GM18519 (cell line): Measurements from ENCODE around the gene ITGA3.

Source experiments
- ATAC-seq: cut with Tn5 transposase; IDR thresholded peaks from one replicate; pipeline ENCODE4 v1.9.1; 2021; ENCODE audit warnings: mild to moderate bottlenecking, moderate library complexity; ENCODE audit not compliant: unreplicated experiment, low FRiP score

Gene ITGA3

DNA sequence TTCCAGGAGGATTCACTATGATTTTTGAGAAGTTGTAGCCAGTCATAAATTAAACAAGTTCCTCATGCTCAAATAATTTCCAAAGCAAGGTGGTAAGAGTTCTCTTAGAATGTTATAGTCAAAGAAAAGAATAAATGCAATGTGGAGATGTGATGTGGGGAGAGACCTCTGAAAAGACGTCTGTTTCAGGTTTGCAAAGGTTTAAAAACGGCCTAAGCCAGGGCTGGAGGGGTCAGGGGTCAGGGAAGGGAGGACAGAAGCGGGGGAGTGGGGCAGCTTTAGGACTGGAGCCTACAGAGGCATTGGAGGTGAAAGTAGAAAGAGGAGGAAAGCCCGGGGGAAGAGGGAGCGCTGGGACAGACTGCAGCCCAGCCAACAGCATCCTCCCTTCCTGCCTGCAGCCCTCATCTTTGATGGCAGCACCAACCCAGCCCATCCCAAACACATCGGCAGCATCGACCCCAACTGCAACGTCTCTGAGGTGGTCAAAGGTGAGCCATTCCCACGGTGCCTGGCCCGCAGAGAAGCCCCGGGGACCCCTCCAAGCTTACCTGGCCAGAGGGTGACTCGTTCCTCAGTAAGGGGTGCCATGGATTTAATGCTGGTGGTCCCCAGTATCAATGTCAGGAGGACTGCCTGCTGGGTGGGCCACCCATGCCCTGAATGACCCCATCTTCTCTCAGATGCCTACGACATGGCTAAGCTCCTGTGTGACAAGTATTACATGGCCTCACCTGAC, 50.7 kb downstream of the ITGA3 start:
- ATAC-seq, result no peak

DNA sequence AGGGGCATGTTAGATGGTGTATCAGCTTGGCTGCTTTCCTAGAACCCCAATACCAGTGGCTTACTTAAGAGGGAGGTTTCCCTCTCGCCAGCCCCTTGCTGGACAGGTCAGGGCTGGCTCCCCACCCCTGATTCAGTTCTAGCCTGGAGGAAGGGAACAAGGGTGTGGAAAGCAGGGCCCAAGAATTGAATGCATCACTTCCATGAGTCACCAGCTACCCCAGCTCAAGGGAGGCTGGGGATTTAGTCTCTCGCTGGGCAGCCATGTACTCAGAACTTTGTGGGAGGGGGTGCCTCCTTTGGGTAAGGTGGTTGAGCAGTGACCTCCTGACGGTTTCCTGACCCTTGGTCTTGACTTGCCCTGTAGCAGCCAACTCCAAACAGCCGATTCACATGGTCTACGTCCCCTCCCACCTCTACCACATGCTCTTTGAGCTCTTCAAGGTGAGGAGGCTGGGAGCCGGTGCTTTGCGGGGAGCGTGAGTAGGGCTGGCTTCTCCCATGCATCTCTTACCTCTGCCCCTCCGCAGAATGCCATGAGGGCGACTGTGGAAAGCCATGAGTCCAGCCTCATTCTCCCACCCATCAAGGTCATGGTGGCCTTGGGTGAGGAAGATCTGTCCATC, 52.0 kb downstream of the ITGA3 start:
- ATAC-seq, result no peak

DNA sequence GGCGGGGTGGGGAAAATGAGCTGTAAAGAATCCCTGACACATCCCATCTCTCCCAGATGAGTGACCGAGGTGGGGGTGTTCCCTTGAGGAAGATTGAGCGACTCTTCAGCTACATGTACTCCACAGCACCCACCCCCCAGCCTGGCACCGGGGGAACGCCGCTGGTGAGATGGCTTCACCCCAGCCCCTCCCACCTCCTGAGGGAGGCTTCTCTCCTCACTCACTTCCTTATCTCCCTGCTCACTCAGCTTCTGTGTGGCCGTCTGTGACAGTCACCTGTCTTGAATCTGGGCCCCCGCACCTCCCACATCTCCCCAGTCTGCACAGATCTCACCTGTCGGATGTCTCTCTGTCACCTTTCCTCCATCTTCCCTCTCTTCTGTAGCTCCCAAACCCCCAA, 52.6 kb downstream of the ITGA3 start:
- no peak for ATAC-seq

DNA sequence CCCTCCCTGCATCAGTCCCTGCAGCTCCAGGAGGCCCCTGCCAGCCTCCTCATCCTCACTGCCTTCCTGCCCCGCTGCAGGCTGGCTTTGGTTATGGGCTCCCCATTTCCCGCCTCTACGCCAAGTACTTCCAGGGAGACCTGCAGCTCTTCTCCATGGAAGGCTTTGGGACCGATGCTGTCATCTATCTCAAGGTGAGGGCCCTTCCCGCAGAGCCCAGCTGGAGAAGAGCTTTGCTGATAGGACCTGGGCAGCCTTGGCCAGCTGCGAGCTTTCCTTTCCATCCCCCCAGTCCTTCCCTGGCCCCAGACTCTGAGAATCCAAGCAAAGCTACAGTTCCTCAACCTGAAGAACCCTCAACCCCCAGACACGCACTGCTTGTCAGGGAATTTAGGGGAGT, 53.3 kb downstream of the ITGA3 start:
- no peak for ATAC-seq

DNA sequence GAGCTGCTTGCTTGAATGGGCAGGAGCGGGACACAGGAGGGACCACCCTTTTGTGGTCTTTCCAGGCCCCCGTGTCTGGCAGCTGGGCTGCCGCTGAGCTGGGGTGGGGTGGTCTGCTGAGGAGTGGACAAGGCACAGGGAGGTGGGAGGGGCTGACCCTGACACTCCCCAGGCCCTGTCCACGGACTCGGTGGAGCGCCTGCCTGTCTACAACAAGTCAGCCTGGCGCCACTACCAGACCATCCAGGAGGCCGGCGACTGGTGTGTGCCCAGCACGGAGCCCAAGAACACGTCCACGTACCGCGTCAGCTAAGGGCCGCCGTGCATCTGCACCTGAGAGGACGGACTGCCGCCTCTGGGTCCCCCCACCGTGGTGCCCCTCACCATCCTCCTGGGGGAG, 53.9 kb downstream of the ITGA3 start:
- no peak for ATAC-seq

DNA sequence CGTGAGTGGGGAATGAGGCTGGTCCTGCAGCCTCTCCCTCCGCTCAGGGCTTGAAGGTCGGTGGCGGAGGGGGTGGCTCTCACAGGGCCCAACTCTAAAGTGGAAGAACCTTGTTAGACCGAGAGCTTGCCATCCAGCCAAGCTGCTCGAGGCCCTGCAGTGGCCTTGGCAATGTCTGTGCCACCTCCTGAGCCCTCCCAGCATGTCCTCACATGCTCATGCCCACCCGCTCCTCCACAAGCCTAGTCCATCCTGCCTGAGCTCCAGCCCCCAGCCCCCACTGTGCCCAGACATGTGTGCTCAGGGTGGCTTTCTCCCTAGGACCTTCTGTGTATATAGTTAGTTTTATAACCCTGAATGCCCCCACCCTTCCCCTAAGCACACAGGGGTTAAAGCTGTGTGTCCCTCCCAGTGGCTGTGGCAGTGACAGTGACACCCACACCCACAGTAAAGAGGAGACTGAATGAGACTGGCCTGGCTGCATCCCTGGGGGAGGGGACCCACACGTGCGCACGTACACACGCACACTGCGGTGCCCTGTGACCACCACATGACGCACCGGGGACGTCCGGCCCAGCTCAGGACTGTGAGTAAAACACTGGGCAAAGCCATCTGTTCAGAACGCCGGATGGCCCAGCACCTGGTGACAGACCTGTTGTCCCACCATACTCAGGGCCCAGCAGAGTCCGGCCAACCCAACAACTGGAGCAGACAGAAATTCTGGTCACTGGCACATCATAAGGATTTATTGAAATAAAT, 54.9 kb downstream of the ITGA3 start:
- ATAC-seq, result no peak

DNA sequence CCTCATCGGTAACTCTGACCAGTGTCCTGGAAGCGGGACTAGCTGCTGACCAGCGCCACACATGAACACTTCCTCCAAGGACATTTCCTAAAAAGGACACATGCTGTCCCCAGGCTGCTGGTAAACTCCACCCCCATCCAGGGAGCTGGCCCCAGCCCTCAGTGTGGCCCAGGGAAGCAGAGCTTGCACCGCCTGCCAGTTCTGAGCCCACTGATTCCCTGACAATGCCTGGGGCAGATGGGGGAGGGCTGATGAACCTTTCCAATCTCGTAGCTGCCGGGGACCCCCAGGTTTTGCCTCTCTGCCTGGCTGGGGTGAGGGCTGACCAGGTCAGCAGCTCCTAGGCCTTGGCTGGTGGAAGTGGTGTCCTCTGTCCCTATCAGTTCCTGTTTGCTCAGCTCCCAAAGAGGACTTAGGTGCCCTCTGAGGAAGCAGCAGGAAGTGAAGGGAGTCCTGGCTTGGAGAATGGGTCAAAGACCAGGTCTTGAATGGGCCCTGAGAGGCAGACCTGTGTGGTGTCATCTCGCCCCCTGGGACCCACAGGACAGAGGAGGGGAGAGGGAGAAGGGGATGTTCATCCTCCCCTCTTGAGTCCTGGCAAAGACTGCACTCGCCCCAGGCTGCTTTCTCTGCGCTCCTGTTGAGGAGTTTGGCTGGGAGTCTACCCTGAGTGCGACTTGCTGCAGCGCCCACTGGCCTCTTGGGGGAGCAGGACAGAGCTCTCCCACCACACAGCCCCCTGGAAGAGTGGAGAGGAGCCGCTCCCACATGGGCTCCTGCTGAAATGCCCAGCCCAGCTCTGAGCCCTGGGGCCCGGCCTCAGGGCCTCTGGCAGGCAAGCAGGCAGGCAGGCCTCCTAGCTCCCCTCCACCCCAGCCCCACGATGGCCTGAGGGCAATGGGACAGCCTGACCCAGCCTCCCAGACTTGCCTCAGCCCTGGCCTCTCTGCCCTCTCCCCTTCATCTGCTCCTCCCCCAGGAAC, 56.1 kb downstream of the ITGA3 start:
- ATAC-seq, result no peak

DNA sequence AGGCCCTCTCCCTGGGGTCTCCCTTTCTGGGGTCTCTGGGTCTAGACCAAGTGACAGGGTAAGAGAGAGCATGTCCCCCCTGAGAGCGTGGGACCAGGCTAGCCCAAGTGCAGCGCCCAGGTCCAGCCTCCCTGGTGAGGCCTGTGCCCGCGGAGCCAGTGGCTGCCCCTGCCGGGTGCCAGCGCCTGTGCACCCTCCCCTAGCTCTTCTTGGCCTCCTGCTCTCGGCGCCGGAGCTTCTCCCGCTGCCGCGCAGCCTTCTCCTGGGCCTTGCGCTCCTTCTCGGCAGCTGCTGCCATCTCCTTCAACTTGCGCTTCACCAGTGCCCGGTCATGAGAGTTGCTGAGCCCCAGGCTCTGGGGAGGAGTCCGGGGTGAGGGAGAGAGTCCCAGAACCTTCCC, 56.8 kb downstream of the ITGA3 start:
- ATAC-seq, result no peak

DNA sequence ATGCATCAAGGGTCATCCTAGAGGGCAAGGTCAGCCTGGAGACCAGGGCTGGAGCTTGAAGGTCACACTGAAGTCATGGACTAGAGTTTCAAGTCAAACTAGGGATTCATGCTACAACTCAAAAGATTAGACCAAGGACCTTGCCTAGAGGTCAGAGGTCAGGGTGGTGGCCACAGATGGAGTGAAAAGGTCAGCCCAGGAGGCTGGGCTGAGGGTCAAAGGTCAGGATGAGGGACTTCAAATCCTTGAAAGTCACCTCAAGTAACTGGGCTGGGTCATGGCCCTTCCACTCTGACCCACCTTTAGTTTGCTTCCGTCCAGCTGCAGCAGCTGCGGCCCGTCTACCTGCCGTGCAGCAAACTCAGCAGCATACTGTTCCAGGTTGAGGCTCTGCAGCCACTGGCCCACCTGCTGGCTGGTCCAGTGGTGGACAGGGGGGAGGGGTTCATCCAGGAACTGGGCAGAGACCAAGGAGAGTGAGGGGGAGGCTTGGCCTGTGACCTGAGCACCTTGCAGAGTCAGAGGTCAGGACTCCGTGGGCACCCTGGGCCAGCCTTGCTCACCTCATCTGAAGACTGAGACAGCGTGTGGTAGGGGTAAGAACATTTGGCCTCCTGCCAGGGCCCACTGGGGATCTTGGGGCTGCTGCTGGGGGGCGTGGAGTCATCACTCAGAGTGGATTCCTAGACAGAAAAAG, 57.9 kb downstream of the ITGA3 start:
- no peak for ATAC-seq

DNA sequence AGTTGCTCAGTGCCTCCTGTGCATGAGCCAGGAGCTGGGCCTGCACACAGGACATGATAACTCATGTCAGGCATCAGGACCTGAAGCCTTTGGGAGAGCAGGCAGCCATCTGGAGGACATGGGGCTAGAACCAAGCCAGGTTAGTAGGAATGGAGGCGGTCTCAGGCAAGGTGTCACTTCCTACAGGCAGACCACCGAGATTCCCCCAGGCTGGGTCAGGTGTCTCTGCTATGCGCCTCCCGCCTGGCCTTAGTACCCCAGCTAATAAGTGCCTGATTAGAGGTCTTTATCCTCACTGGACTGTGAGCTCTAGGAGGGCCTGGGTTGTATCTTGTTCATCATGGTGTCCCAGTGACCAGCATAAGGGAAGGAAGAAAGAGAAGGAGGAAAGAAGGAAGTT, 58.5 kb downstream of the ITGA3 start:
- no peak for ATAC-seq

DNA sequence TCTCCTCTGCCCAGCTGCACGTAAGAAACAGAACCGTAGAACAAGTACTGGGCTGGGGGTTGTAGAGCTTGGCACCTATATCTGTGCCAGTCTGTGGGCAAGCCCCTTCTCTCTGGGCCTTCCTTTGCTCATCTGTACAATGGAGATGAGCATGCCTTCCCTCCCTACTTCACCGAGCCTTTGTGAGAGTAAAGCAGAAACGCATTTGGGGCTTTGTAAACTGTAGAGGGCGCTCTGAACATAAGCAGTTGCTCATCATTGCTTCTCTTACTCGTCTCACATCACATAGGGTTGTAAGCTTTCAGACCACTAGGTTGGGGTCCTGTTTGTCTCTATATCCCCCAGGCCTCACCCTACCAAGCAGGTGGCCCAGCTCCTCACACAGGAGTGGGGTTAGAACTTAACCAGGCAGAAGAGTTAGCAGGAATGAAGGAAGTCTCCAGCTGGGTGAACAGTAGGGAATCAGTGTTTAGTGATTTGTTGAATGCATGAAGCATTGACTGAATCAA, 59.0 kb downstream of the ITGA3 start:
- ATAC-seq, result no peak

DNA sequence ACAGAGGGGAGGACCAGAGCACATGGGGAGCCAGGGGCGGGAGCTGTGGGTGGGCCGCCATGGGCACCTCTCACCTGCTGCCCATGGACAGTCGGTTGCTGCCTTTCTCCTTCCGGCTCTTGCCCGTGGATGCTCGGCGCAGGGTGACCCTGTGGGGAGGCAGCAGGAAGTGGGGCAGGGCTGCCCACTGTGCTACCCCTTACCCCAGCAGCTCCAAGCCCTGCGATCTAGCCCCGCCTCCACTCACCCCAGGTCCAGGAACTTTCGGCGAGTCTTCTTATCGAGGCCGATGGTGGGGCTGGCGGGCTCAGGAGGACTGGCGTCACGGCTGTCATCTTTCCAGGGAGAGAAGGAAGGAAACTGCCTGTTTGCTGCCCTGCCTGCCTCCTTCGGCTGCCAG, 59.8 kb downstream of the ITGA3 start:
- ATAC-seq, result no peak

DNA sequence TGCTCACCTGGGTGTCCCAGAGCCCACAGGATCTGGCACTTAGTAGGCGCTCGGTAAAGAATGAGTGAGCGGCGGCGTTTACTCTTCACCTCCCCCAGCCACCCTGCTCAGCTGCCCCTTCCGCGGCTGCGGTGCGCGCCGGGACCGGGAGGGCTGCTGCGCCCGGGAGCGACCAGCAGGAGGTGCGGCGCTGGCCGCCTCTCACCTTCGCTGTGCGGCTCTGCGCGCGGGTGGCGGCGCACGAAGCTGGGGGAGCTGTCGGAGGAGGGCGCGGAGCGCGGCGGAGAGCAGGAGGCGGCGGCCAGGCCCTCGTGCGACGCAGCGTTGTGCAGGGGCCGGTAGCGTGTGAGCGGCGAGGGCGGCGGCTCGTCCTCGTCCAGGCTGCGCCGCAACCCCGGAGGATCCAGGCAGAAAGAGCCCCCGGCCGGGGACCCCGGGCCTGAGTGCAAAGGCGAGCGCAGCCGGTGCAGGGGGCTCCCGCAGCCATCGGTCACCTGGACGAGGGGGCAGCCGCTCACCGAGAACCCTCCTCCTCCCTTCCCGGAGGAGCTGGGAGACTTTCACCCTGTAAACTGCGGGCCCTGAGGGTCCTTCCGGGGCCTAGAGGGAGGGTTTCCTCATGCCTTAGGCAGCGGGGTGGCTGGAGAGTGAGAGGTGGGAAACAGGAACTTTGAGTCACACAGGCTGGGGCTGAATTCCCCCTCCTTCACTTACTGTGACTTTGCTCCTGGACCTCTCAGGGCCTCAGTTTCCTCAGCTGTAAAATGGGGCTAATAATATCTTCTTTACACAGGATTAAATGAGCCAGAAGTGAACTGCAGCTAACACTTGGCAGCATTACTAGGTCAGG, 61.5 kb downstream of the ITGA3 start:
- no peak for ATAC-seq

DNA sequence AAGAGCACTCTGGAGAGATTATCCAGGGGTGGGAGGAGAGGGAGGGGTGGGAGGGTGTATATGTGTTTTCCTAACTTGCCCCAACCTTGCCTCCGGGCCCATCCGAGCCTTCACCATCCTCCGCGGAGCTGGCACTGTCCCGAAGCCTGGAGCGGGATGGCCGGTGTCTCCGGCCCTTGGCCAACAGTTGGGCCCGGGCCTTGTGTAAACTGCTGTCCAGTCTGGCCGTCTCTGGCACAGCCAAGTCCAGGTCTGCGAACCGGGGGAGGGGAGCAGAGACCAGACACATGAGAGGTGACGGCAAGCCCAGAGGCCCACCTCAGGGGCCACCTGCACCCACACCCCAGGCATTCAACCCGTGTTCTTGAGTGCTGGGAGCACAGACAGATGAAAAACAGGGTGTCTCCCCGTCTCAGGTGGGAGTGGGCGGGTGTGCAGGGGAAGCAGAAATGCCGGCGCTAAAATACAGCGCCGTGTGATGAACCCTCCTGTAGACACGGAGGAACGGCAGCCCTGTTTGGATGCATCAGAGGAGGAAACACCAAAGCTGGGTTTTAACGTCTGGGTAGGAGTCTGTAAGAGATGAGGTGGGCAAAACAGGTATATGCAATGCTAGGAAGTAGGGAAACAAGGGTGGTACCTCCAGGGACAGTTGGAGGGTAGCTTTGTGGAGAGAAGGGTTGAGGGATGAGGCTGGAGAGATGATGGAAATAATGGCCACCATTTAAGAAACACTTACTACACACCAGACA, 62.3 kb downstream of the ITGA3 start:
- no peak for ATAC-seq

DNA sequence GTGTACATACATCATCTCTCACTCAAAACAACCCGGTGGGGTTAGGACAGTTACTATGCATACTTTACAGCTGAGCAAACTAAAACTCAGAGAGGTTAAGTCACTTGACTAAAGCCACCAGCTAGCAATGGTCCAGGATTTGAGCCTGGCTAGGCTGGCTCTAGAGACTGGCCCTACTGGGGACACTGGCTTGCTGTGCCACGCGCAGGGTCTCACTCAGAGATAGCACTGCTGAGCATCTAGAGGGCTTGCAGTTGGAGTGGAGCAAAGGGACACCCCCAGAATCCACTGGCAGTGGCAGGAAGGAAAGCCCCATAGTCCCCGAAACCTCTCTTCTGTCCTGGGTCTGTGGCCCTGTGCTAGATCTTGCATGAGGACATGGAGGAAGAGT, 62.9 kb downstream of the ITGA3 start:
- no peak for ATAC-seq

DNA sequence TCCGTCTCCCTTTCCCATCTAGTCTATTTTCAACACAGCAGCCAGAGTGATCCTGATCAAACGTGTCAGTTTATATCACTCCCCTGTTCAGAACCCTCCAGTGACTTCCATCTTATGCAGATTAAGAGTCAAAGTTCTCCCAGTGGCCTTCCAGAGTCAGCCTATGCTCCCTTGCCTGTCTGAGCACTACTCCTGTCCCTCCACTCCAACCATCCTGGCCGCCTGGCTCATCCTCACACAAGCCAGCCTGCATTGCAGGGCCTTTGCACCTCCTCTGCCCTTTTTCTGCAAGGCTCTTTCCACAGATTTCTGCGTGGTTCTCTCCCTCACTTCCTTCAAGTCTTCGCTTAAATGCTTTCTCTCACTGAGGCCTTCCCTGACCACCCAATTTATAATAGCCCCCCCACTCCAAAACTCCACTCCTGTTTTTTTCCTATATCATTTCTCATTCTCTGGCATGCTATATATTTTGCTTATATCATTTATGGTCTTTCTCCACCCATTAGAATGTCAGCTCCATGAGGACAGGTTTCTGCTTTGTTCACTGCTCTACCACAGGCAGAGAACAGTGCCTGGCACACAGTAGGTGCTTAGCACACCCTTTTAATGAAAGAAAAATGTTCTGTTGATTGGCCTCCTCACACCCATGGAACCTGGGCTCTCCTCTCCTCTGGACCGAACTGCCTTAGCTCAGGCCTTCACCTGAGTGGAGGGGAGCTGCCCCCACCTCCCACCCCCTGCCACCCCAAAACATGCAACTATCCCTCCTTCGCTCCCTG, 64.8 kb downstream of the ITGA3 start:
- ATAC-seq, result no peak

DNA sequence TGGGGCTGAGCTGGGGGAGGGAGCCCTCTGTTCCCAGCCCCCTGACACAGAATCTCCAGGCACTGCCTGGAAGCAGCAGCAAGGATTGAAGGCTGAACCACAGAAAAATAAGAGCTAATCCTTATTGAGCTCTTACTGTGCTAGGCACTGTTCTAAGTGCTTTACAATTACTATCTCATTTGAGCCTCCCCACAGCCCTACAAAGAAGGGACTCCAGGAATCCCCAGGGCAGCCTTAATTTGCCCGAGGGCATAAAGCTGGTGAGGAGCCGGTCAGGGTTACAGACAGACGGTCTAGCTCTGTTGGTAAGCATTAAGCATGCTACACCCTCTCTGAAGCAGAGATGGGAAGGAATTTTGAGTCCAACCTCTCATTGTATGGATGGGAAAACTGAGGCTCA, 67.0 kb downstream of the ITGA3 start:
- ATAC-seq, result no peak
